Colonic mucosa (tissue), 4 donors: ENCODE results near the gene CACNA1D. TPM values are rescaled to one million over a fixed set of nuclear protein-coding genes. Genes with fewer than 3 reads are reported as not detected.
A peak's percentile ranks its signal among the peaks of the same experiment; 100 is the strongest.

Experiments
- DNase-seq: peaks from one replicate; pipeline ENCODE4 v3.0.0-alpha.2; 2020
- H3K27ac ChIP-seq: fragments of 200-600 bp; one replicate; pipeline ENCODE4 v1.8.0; 2021
- H3K27me3 ChIP-seq: fragments of 200-600 bp; one replicate; pipeline ENCODE4 v1.8.0; 2021
- H3K36me3 ChIP-seq: fragments of 200-600 bp; one replicate; pipeline ENCODE4 v1.8.0; 2021
- H3K4me1 ChIP-seq: fragments of 200-600 bp; one replicate; pipeline ENCODE4 v1.8.0; 2021; ENCODE audit warnings: mild to moderate bottlenecking
- H3K4me3 ChIP-seq: fragments of 200-600 bp; one replicate; pipeline ENCODE4 v1.8.0; 2021
- H3K9ac ChIP-seq, 2 donors: one replicate each; pipeline ENCODE4 v1.7.0; 2013; ENCODE audit warnings: control low read depth in 2 of 2, low read depth in 2 of 2, low read length in 2 of 2
- H3K9me3 ChIP-seq: fragments of 200-600 bp; one replicate; pipeline ENCODE4 v1.8.0; 2021
- intact Hi-C: fragments of 100-400 bp; cut with DNase I; formaldehyde crosslinking; loops from one replicate; pipeline ENCODE4 v1.14.1; 2022
- total RNA-seq, 2 donors: library from RNA; stranded (reverse); fragmentation: NEBNext Ultra II Directional in 1 of 2; extraction: Animal tissue kit (Norgen Biotek cat#: 25700) in 1 of 2; gene quantifications; one replicate each; pipeline ENCODE4 v1.2.1, GENCODE V29; 2021
- TF ChIP-seq, protein P1 (sequence below): fragments of 200-600 bp; IDR thresholded peaks from one replicate; pipeline ENCODE4 v1.8.0; 2022; ENCODE audit warnings: antibody characterized with exemption, mild to moderate bottlenecking
- donor health status: healthy.
- donor health status: DM: no; HTN: no; CAD: no.
- donor health status: DM: no; HTN: no; CAD: no.

CACNA1D gene
- total RNA-seq, 2 donors from 2014 or later: 9.6 to 17.1 TPM

DNA sequence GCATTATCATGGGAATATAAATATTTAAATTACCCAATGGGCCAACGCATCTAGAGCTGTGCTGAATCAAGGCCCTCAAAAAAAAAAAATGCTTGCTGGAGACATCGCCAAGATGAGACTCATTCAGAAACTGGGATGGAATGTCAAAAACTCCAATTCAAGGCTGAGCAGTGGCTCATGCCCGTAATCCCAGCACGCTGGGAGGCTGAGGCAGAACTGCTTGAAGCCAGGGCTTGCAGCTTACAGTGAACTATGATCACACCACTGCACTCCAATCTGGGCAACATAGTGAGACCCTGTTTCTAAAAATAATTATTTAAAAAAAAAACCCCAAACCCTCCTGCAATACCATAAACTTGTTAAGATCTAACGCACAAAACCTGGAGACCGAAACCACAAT lies 3.1 kb upstream of the CACNA1D start:
- intact Hi-C loops: loop anchor here (10.0 kb wide), 1 partner anchor 116 kb away; no protein-coding TSS in a partner anchor
- TF ChIP-seq, protein P1, sequence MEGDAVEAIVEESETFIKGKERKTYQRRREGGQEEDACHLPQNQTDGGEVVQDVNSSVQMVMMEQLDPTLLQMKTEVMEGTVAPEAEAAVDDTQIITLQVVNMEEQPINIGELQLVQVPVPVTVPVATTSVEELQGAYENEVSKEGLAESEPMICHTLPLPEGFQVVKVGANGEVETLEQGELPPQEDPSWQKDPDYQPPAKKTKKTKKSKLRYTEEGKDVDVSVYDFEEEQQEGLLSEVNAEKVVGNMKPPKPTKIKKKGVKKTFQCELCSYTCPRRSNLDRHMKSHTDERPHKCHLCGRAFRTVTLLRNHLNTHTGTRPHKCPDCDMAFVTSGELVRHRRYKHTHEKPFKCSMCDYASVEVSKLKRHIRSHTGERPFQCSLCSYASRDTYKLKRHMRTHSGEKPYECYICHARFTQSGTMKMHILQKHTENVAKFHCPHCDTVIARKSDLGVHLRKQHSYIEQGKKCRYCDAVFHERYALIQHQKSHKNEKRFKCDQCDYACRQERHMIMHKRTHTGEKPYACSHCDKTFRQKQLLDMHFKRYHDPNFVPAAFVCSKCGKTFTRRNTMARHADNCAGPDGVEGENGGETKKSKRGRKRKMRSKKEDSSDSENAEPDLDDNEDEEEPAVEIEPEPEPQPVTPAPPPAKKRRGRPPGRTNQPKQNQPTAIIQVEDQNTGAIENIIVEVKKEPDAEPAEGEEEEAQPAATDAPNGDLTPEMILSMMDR: no peak
- no peak overlapping the region for H3K9ac ChIP-seq
- peaks cover 9% of the 10 kb centered on the region for H3K4me1 ChIP-seq
- H3K9me3 ChIP-seq: no peaks in the 10 kb centered on the region
- no peak overlapping the region for H3K27ac ChIP-seq
- no peak overlapping the region for H3K4me3 ChIP-seq
- H3K27me3 ChIP-seq: peaks cover 7% of the 10 kb centered on the region
- no peak for DNase-seq
- H3K36me3 ChIP-seq: no peaks in the 10 kb centered on the region

DNA sequence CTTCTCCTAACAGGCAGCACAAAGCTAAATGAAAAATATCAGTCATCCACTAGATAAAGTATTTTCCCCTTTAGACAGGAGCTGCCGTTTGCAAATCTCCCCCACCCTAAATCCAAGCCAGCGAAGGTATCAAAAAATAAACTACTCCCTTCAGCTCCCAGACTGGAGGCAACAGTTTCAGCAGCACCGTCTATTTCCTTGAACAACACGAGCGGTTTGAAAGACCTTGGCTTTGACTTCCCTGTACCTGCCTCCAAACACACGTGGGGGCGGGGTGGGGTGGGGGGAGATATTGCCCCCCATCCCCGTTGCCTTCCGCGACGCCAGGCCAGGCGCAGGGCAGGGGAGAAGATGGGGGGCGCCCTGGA lies 832 bp upstream of the CACNA1D start:
- TF ChIP-seq, protein P1: no peak
- no peaks in the 10 kb centered on the region for H3K9me3 ChIP-seq
- intact Hi-C loops: loop anchor here (10.0 kb wide), 1 partner anchor 119 kb away; no protein-coding TSS in a partner anchor
- no peaks in the 10 kb centered on the region for H3K36me3 ChIP-seq
- peaks cover 7% of the 10 kb centered on the region for H3K27me3 ChIP-seq
- H3K9ac ChIP-seq: peak overlapping the region; percentile 66 to 67
- H3K4me1 ChIP-seq: peaks cover 9% of the 10 kb centered on the region
- peak overlapping the region; percentile 59 for H3K4me3 ChIP-seq
- peak overlapping the region; percentile 66 for H3K27ac ChIP-seq
- DNase-seq: no peak

DNA sequence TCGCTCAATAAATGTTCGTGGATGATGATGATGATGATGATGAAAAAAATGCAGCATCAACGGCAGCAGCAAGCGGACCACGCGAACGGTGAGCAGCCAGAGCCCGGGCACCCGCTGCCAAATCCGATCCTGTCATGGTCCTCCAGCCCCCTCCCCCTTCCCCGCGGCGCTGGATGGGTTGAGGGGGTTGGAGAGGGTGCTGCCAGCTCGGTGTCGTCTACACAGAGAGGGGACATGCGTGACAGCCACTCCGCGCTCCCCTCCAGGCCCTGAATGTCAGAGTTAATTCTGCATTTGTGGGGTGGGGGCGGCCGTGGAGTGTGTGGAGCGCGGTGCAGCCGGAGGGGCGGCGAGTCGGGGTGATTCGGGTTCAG lies 722 bp downstream of the CACNA1D start:
- Histone ChIP-seq H3K9ac (peak overlapping the region; percentile 41 to 61), H3K4me3 (peak overlapping the region; percentile 30), H3K27me3 (peaks cover 7% of the 10 kb centered on the region), H3K4me1 (peaks cover 5% of the 10 kb centered on the region), H3K36me3 (no peaks in the 10 kb centered on the region), H3K27ac (no peak overlapping the region), H3K9me3 (no peaks in the 10 kb centered on the region)
- intact Hi-C loops: loop anchor here (10.0 kb wide), 1 partner anchor 120 kb away; no protein-coding TSS in a partner anchor
- no peak for DNase-seq
- TF ChIP-seq, protein P1: no peak

DNA sequence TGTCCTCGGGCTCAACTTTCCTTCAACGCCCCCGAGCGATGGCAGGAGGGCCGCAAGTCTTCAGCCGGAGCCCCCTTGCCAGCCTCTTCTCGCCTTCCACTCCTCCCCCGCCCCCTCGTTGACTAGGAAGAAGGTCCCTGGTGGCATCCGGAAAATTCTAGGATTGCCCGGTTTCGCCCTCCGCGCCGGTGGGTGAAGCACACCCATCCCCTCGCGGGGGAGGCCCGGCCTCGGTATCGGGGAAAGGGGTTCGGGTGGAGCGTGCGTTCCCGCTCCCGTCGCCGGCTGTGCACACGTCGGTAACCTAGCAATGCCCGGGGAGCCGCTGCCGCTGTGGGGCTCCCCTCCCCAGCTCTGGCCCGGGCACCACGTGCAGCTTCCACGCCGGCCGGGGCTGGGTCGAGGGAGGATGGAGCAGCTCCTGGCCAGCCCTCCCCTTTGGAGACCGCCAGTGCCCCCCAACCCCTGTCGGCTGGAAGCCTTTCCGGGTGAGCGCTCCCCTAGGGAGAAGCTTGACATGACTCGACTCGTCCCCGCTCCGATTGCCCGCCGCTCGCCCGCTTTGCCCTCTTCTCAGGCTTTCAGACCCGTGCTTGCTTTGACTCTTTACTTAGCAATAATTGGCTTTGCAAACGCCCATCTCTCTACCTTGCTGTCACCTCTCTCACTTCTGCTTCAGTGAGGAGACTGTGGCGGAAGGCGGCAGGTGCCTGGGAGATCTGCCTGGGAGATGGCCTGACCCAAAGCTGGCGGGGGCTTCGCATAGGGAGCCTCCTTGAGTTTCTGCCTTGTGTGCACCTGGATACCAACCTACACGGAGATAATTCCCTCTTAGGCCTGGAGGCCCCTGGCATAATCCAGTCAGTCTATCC lies 1.3 kb downstream of the CACNA1D start:
- no peak overlapping the region for H3K27ac ChIP-seq
- intact Hi-C loops: loop anchor here (10.0 kb wide), 1 partner anchor 121 kb away; no protein-coding TSS in a partner anchor
- peak overlapping the region; percentile 30 for H3K4me3 ChIP-seq
- peak overlapping the region; percentile 41 to 61 for H3K9ac ChIP-seq
- TF ChIP-seq, protein P1: no peak
- DNase-seq: peak; percentile 34
- peaks cover 5% of the 10 kb centered on the region for H3K4me1 ChIP-seq
- H3K9me3 ChIP-seq: no peaks in the 10 kb centered on the region
- H3K27me3 ChIP-seq: peaks cover 7% of the 10 kb centered on the region
- H3K36me3 ChIP-seq: no peaks in the 10 kb centered on the region

DNA sequence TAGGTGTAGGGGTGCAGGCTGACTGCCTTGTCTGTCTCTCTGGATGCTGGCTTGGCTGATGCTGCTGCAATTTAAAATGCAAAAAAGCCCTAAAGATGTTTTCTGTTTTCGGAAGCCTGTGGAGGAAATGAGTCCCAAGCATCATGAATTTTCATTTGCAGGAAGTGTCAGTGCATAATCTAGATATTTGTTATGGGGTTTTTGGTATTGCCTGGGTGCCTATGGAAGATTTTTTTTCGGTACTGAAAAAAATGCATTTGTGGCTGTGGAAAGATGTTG lies 1.9 kb downstream of the CACNA1D start:
- no peak overlapping the region for H3K4me3 ChIP-seq
- DNase-seq: no peak
- no peak overlapping the region for H3K27ac ChIP-seq
- H3K9me3 ChIP-seq: no peaks in the 10 kb centered on the region
- H3K27me3 ChIP-seq: peaks cover 7% of the 10 kb centered on the region
- H3K36me3 ChIP-seq: no peaks in the 10 kb centered on the region
- TF ChIP-seq, protein P1: no peak
- H3K4me1 ChIP-seq: peaks cover 5% of the 10 kb centered on the region
- no peak overlapping the region for H3K9ac ChIP-seq
- intact Hi-C loops: loop anchor here (10.0 kb wide), 1 partner anchor 122 kb away; no protein-coding TSS in a partner anchor
